Bronchial epithelial cell (primary cell): ENCODE measurements around the gene CROCC. TPM values are rescaled to one million over a fixed set of nuclear protein-coding genes. Genes with fewer than 3 reads are reported as not detected.

Experiments
- DNase-seq: peaks from one replicate; pipeline ENCODE4 v3.0.0-alpha.2; 2010; ENCODE audit warnings: low read depth
- FAIRE-seq: peaks from 2 replicates; lab custom pipeline; 2011; peaks lifted over from hg19 to GRCh38; lab: Jason Lieb, UNC
- H3K27me3 ChIP-seq: 2 replicates; pipeline ENCODE4 v1.5.1; 2011; ENCODE audit warnings: low read length; ENCODE audit not compliant: control insufficient read depth, insufficient read depth
- H3K36me3 ChIP-seq: 2 replicates; pipeline ENCODE4 v1.5.1; 2011; ENCODE audit warnings: low read length; ENCODE audit not compliant: control insufficient read depth, insufficient read depth
- H3K4me3 ChIP-seq: 2 replicates; pipeline ENCODE4 v1.5.1; 2011; ENCODE audit warnings: mild to moderate bottlenecking, low read depth, low read length, control low read depth
- total RNA-seq: library from RNA; depleted of rRNA; stranded (reverse); fragments of >200 nt; gene quantifications from 2 replicates; pipeline ENCODE4 v1.2.1, GENCODE V29; 2014
- TF ChIP-seq, protein P1 (sequence below): IDR thresholded peaks from 2 replicates; pipeline ENCODE4 v1.5.1; 2011; ENCODE audit warnings: mild to moderate bottlenecking, moderate library complexity, low read length, control low read depth, inconsistent platforms; ENCODE audit not compliant: insufficient read depth, severe bottlenecking

Gene CROCC
- total RNA-seq, 1 donor from 2014 or later: 20.3 TPM

DNA sequence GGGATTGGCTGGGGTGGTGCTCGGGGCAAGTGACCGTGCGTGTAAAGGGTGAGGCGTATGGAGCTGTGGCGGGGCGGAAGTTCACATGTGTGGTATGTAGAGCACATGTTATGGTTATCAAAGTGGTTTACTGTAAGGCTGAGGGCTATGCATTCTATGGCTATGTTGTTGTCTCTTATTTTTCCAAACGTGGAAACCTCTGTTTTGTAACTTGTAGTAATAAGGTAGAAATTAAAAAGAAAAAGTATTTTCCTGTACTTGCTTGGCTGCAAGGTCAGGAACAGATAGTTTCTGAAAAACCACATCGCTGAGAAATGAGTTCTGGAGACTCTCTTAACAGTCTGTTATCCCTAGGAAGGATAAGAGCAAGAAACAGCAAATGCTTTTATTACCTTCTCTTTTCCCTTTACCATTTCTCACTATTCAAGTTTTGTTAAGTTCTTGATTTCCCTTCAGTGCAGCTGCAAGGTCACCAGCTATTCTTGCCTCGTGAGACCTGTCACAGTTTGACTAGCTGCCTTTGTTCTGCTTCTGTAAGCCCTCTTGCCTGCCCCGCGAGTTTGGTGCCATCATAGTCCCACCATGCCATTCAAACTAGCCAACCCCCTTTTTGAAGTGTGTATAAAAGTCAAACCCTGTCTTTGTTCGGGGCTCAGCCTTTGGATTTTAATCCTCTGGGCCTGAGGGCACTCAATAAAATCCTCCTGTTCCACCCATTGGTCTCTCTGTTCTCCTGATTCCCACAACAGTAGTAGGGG, 16.4 kb upstream of the CROCC start:
- FAIRE-seq (no peak), DNase-seq (peak; percentile 93)
- no peaks in the 10 kb centered on the region for H3K36me3 ChIP-seq
- TF ChIP-seq, protein P1, sequence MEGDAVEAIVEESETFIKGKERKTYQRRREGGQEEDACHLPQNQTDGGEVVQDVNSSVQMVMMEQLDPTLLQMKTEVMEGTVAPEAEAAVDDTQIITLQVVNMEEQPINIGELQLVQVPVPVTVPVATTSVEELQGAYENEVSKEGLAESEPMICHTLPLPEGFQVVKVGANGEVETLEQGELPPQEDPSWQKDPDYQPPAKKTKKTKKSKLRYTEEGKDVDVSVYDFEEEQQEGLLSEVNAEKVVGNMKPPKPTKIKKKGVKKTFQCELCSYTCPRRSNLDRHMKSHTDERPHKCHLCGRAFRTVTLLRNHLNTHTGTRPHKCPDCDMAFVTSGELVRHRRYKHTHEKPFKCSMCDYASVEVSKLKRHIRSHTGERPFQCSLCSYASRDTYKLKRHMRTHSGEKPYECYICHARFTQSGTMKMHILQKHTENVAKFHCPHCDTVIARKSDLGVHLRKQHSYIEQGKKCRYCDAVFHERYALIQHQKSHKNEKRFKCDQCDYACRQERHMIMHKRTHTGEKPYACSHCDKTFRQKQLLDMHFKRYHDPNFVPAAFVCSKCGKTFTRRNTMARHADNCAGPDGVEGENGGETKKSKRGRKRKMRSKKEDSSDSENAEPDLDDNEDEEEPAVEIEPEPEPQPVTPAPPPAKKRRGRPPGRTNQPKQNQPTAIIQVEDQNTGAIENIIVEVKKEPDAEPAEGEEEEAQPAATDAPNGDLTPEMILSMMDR: no peak
- H3K4me3 ChIP-seq: peak overlapping the region; percentile 55
- H3K27me3 ChIP-seq: no peaks in the 10 kb centered on the region

DNA sequence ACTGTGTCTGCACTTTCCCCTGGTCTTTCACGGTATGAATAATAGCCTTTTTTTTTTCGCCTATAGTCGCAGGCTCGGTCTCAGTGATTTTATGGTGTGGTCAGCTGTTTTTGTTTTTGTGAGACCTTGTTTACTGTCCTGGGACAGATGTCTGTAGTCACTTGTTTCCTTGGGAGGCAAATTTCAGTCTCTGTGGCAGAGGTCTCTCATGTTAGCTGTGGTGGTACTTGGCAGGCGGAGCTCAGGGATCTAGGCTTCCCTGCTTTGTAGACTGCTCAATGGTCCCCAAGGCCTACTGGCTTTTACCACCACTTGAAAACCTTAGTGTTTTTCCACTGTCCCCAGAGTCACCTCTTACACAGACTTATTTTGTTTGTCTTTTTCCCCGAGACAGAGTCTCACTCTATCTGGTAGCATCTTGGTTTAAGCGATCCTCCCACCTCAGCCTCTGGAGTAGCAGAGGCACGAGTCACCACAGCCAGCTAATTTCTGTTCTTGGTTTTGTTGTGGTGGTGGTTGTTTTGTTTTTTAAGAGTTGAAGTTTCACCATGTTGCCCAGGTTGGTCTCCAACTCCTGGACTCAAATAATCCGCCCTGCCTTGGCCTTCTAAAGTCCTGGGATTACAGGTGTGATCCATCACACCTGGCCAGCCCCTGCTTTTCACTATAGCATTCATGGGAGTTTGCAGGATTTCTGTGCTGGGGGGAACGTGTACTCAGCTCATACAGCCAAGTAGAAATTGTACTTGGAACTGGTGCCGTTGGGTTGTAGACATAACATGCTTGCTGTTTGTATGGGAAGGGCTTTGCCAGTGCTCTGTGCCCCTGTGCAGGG, 15.6 kb upstream of the CROCC start:
- TF ChIP-seq, protein P1: no peak
- H3K36me3 ChIP-seq: no peaks in the 10 kb centered on the region

DNA sequence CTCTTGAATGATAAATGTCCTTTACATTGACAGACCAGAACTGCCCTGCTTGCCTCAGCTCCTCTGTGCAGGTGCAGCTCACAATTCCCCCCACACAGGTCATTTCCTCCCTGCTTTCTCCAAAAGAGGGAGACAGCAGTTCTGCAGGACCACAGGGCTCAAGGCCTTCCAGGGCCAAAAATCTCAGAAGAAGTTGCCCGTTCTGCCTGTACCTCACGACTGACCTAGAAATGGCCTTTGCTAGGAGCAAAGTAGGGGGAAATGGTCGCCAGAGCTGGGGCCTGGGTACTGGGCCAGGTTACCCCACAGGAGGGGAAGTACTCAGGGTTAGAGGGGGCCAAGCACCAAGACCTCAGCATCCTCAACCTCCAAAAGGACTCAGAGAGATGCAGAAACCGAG, 14.9 kb upstream of the CROCC start:
- DNase-seq (no peak), FAIRE-seq (no peak)
- no peak overlapping the region for H3K4me3 ChIP-seq
- H3K27me3 ChIP-seq: no peaks in the 10 kb centered on the region
- H3K36me3 ChIP-seq: no peaks in the 10 kb centered on the region
- TF ChIP-seq, protein P1: no peak

More for the DNA sequence above, 15.6 kb upstream of the CROCC start:
- FAIRE-seq (no peak), DNase-seq (no peak)
- Histone ChIP-seq H3K27me3 (no peaks in the 10 kb centered on the region), H3K4me3 (no peak overlapping the region)

DNA sequence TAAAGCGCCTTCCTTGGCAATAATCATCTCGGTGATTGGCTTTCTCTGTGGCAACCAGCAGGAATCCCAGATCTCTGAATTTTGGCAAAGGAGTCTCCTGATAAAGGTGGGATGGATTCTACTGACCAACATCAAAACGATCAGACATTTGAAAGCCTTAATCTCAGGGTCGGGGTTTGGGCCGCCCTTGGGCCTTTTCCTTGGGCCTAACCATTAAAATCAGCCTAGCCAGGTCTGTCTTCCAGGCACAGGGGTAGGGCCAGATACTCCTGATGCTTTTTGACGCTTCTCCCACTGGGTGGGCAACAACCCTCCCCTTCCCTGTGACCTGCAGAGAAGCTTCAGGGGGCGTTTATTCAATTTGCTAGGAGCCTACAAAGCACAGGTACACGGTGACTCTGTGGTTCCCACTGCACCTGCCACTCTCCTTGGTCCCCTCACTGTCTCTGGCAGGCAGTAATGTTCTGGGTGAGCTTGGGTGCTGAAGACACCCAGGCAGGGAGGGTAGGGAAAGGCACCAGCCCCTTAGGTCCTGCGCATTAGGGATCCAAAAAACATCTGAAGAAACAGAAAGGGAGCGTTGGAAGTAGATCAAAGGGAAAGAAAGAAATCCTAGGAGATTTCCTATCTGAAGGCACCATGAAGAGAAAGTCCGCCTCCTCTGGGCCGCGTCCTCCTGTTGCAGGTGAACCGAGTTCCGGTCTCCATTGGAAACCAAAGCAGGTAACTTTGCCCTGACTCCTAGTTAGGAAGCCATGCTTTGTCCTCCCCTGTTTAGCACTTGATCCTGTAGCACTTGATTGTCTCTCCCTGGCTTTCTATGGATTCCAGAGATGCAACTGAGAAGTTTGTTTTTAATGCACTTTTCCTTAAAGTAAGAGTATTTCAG, 13.6 kb upstream of the CROCC start:
- DNase-seq: no peak

More for the DNA sequence above, 13.6 kb upstream of the CROCC start:
- Histone ChIP-seq H3K4me3 (no peak overlapping the region), H3K36me3 (no peaks in the 10 kb centered on the region), H3K27me3 (no peaks in the 10 kb centered on the region)
- TF ChIP-seq, protein P1: no peak
- no peak for FAIRE-seq
